Endothelial cell of umbilical vein (primary cell): Measurements from ENCODE around the gene IGSF22.

Source experiments
- CTCF ChIP-seq, 2 donors: IDR thresholded peaks; 1 replicate in 1 of 2; 2 replicates in 1 of 2; pipeline ENCODE4 v1.5.1; 2011; ENCODE audit warnings: low read length in 2 of 2, mild to moderate bottlenecking in 2 of 2, moderate library complexity in 2 of 2, control low read depth in 1 of 2, inconsistent platforms in 1 of 2, low read depth in 1 of 2; ENCODE audit not compliant: insufficient read depth in 1 of 2; ENCODE audit errors: extremely low read depth in 1 of 2
- GATA2 ChIP-seq: IDR thresholded peaks from 2 replicates; pipeline ENCODE4 v1.7.0; 2011; ENCODE audit warnings: low read depth, mild to moderate bottlenecking, moderate library complexity, mixed read lengths, low read length; ENCODE audit not compliant: insufficient read length, insufficient read depth
- JUN ChIP-seq: IDR thresholded peaks from 2 replicates; pipeline ENCODE4 v1.6.1; 2011; ENCODE audit warnings: borderline replicate concordance, low read depth; ENCODE audit not compliant: insufficient read length, insufficient read depth
- MAX ChIP-seq: IDR thresholded peaks from 2 replicates; pipeline ENCODE4 v1.6.1; 2011; ENCODE audit not compliant: insufficient read depth, insufficient read length
- POLR2AphosphoS5 ChIP-seq: IDR thresholded peaks from 2 replicates; pipeline ENCODE4 v1.6.1; 2012; ENCODE audit warnings: low read depth, mild to moderate bottlenecking, control low read depth, low read length, moderate library complexity; ENCODE audit not compliant: insufficient read depth

- TF ChIP-seq GATA2 (no peak), CTCF (IDR thresholded peaks at IDR 0.05; ENCODE audit: extremely low read depth in 1 of 2, insufficient read depth in 1 of 2, low read depth in 1 of 2, low read length in 2 of 2) (peak; percentile 92 to 93), JUN (no peak), POLR2AphosphoS5 (no peak), MAX (no peak)
Observed at GRCh38 chr11:18731949-18732821, 6.2 kb upstream of the IGSF22 start.
